ENCODE data around the gene PDIK1L.

DNA sequence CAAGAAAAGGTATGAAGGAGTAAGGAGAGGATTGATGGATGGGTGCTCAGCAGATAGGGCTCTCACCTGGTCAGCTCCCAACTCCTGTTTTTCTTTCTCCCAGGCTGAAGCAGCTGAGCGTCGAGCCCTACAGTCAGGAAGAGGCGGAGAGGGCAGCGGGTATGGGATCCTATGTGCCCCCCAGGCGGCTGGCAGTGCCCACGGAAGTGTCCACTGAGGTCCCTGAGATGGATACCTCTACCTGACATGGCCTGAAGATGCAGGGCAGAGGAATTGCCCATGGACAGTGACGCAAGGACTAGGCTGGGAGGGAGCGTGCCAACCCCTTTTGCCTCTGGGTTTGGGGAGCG is 58.8 kb downstream of the PDIK1L start:
- TF ChIP-seq CHD2 (IDR thresholded peaks at IDR 0.05; ENCODE audit: low read length): no peak
- no peak for TF ChIP-seq NRF1 (IDR thresholded peaks at IDR 0.05; ENCODE audit: low read depth, low read length)
- no peak for TF ChIP-seq YY1 (IDR thresholded peaks at IDR 0.05; ENCODE audit: low read depth, low read length)
- TF ChIP-seq EP300 (IDR thresholded peaks at IDR 0.05; ENCODE audit: borderline replicate concordance in 1 of 2, low read depth in 2 of 2, low read length in 2 of 2): no peak
- TF ChIP-seq, protein P1, sequence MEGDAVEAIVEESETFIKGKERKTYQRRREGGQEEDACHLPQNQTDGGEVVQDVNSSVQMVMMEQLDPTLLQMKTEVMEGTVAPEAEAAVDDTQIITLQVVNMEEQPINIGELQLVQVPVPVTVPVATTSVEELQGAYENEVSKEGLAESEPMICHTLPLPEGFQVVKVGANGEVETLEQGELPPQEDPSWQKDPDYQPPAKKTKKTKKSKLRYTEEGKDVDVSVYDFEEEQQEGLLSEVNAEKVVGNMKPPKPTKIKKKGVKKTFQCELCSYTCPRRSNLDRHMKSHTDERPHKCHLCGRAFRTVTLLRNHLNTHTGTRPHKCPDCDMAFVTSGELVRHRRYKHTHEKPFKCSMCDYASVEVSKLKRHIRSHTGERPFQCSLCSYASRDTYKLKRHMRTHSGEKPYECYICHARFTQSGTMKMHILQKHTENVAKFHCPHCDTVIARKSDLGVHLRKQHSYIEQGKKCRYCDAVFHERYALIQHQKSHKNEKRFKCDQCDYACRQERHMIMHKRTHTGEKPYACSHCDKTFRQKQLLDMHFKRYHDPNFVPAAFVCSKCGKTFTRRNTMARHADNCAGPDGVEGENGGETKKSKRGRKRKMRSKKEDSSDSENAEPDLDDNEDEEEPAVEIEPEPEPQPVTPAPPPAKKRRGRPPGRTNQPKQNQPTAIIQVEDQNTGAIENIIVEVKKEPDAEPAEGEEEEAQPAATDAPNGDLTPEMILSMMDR (IDR thresholded peaks at IDR 0.05; ENCODE audit: control extremely low read depth in 1 of 3, insufficient read depth in 1 of 3, low read depth in 1 of 3, low read length in 3 of 3): no peak
